Kidney (tissue), 14 donors: ENCODE measurements around the gene LRCOL1. TPM values are rescaled to one million over a fixed set of nuclear protein-coding genes. Genes with fewer than 3 reads are reported as not detected.

Experiments
- DNase-seq, 5 donors: peaks; one replicate each; pipeline ENCODE4 v3.0.0-alpha.2; 2013 to 2020
- FAIRE-seq: peaks from 2 replicates; lab custom pipeline; 2012; peaks lifted over from hg19 to GRCh38; lab: Jason Lieb, UNC
- H3K27ac ChIP-seq, 2 donors: one replicate each; pipeline ENCODE4 v1.7.0; 2013; ENCODE audit warnings: low read depth in 2 of 2, low read length in 2 of 2, inconsistent platforms in 1 of 2
- H3K27me3 ChIP-seq: one replicate; pipeline ENCODE4 v1.7.1; 2013; ENCODE audit warnings: low read length, inconsistent platforms; ENCODE audit not compliant: control insufficient read depth, insufficient read depth
- H3K36me3 ChIP-seq, 3 donors: one replicate each; pipeline versions ENCODE4 v1.7.0 to v1.7.1; 2013; ENCODE audit warnings: low read length in 3 of 3, control low read depth in 1 of 3, inconsistent platforms in 1 of 3; ENCODE audit not compliant: insufficient read depth in 3 of 3, control insufficient read depth in 2 of 3
- H3K4me1 ChIP-seq, 3 donors: one replicate each; pipeline versions ENCODE4 v1.7.0 to v1.7.1; 2013; ENCODE audit warnings: low read length in 3 of 3, inconsistent platforms in 1 of 3, low read depth in 1 of 3; ENCODE audit not compliant: control insufficient read depth in 2 of 3, insufficient read depth in 2 of 3
- H3K4me3 ChIP-seq, 3 donors: one replicate each; pipeline versions ENCODE4 v1.7.0 to v1.8.1; 2013; ENCODE audit warnings: low read length in 3 of 3, control low read depth in 1 of 3, inconsistent platforms in 1 of 3
- H3K9ac ChIP-seq, 3 donors: one replicate each; pipeline versions ENCODE4 v1.7.0 to v1.7.1; 2013; ENCODE audit warnings: low read length in 3 of 3, control low read depth in 1 of 3, inconsistent platforms in 1 of 3
- H3K9me3 ChIP-seq, 3 donors: one replicate each; pipeline versions ENCODE4 v1.7.0 to v1.7.1; 2013; ENCODE audit warnings: low read length in 3 of 3, control low read depth in 1 of 3, inconsistent platforms in 1 of 3; ENCODE audit not compliant: control insufficient read depth in 2 of 3, insufficient read depth in 1 of 3
- intact Hi-C: fragments of 100-400 bp; cut with DNase I; formaldehyde crosslinking; loops from one replicate; pipeline ENCODE4 v1.11.1; 2022
- microRNA-seq: library from miRNA; unstranded; fragments of <30 nt; microRNA quantifications from one replicate; pipeline ENCODE4 v1.2.0, GENCODE V29; 2020
- polyA plus RNA-seq: library from polyadenylated mRNA; stranded (reverse); fragments of 350-450 nt; fragmentation: Illumina TruSeq; extraction: RNeasy Lipid Tissue Mini Kit (QIAGEN cat#74804); gene quantifications from one replicate; pipeline ENCODE4 v1.2.3, GENCODE V29; 2014; ENCODE audit warnings: low read depth, low replicate concordance; ENCODE audit not compliant: insufficient read depth
- total RNA-seq: library from RNA; stranded (reverse); fragmentation: NEBNext Ultra II Directional; extraction: Animal tissue kit (Norgen Biotek cat#: 25700); gene quantifications from one replicate; pipeline ENCODE4 v1.2.1, GENCODE V29; 2021
- TF ChIP-seq, protein P1 (sequence below): IDR thresholded peaks from 3 replicates; pipeline ENCODE4 v1.5.1; 2012; ENCODE audit warnings: mild to moderate bottlenecking, moderate library complexity, borderline replicate concordance; ENCODE audit not compliant: insufficient read depth; ENCODE audit errors: extremely low read depth
- donor health status: control.
- donor health status: control.
- donor health status: control.
- donor health status: control.
- donor health status: control.
- donor health status: DM: yes; HTN: yes; CAD: no.
- donor health status: Normal renal cell carcinoma (clear cell type).

Gene LRCOL1
- total and polyA plus RNA-seq, 2 donors from 2014 or later: 1.0 to 1.8 TPM

GRCh38 chr12:132555686-132556085 lies 54.7 kb downstream of the LRCOL1 start:
- TF ChIP-seq, protein P1, sequence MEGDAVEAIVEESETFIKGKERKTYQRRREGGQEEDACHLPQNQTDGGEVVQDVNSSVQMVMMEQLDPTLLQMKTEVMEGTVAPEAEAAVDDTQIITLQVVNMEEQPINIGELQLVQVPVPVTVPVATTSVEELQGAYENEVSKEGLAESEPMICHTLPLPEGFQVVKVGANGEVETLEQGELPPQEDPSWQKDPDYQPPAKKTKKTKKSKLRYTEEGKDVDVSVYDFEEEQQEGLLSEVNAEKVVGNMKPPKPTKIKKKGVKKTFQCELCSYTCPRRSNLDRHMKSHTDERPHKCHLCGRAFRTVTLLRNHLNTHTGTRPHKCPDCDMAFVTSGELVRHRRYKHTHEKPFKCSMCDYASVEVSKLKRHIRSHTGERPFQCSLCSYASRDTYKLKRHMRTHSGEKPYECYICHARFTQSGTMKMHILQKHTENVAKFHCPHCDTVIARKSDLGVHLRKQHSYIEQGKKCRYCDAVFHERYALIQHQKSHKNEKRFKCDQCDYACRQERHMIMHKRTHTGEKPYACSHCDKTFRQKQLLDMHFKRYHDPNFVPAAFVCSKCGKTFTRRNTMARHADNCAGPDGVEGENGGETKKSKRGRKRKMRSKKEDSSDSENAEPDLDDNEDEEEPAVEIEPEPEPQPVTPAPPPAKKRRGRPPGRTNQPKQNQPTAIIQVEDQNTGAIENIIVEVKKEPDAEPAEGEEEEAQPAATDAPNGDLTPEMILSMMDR: no peak
- Histone ChIP-seq H3K9ac (no peak overlapping the region), H3K27ac (no peak overlapping the region), H3K9me3 (no peaks in the 10 kb centered on the region), H3K36me3 (no peaks in the 10 kb centered on the region), H3K27me3 (no peaks in the 10 kb centered on the region), H3K4me3 (no peak overlapping the region), H3K4me1 (peaks cover 0 to 9% (median 0%) of the 10 kb centered on the region in 3 donors)
- intact Hi-C loops: no loop called here
- FAIRE-seq (no peak), DNase-seq (no peak)

- FAIRE-seq (no peak), DNase-seq (peak in 2 of 5 donors; percentile 40 to 47)
- H3K4me1 ChIP-seq: peaks cover 0 to 7% (median 0%) of the 10 kb centered on the region in 3 donors
- TF ChIP-seq, protein P1: peak; percentile 18
- no peak overlapping the region for H3K9ac ChIP-seq
- H3K27me3 ChIP-seq: no peaks in the 10 kb centered on the region
- no peak overlapping the region for H3K27ac ChIP-seq
- intact Hi-C loops: no loop called here
- no peaks in the 10 kb centered on the region for H3K36me3 ChIP-seq
- no peaks in the 10 kb centered on the region for H3K9me3 ChIP-seq
- H3K4me3 ChIP-seq: no peak overlapping the region
Measured at GRCh38 chr12:132554845-132555630, 55.3 kb downstream of the LRCOL1 start.

Small RNA genes within 50 kb of the gene (microRNA-seq; reads per million reads assigned to microRNA genes)
- not detected for gene MIR6763

Other genes starting within 250 kb of the LRCOL1 start
- 44.7 TPM for gene FBRSL1, start 120.4 kb downstream of the LRCOL1 start, total RNA-seq
- 23.8 TPM for gene FBRSL1, start 120.4 kb downstream of the LRCOL1 start, polyA plus RNA-seq
- 0.19 TPM for gene P2RX2, start 8.2 kb upstream of the LRCOL1 start, total RNA-seq
- gene P2RX2, start 8.2 kb upstream of the LRCOL1 start, polyA plus RNA-seq: 0.37 TPM
- 23.0 TPM for gene POLE, start 76.8 kb upstream of the LRCOL1 start, total RNA-seq
- gene POLE, start 76.8 kb upstream of the LRCOL1 start, polyA plus RNA-seq: 5.3 TPM
- gene PXMP2, start 77.0 kb upstream of the LRCOL1 start, total RNA-seq: 23.4 TPM
- gene PXMP2, start 77.0 kb upstream of the LRCOL1 start, polyA plus RNA-seq: 90.9 TPM
- 33.5 TPM for gene PGAM5, start 100.3 kb upstream of the LRCOL1 start, total RNA-seq
- gene PGAM5, start 100.3 kb upstream of the LRCOL1 start, polyA plus RNA-seq: 19.4 TPM
- 57.3 TPM for gene ANKLE2, start 151.2 kb upstream of the LRCOL1 start, total RNA-seq
- 14.6 TPM for gene ANKLE2, start 151.2 kb upstream of the LRCOL1 start, polyA plus RNA-seq
- 53.0 TPM for gene GOLGA3, start 218.3 kb upstream of the LRCOL1 start, total RNA-seq
- 7.7 TPM for gene GOLGA3, start 218.3 kb upstream of the LRCOL1 start, polyA plus RNA-seq